Nephron (organoid): Measurements from ENCODE around the gene FBXW4.
A peak's percentile ranks its signal among the peaks of the same experiment; 100 is the strongest.

Experiments used
- H3K27ac Mint-ChIP-seq, 3 experiments: 2 replicates each; pipeline ENCODE4 v1.8.0; 2020; ENCODE audit warnings: mixed read lengths in 3 of 3, mild to moderate bottlenecking in 2 of 3, moderate library complexity in 1 of 3
- H3K27me3 Mint-ChIP-seq: 2 replicates; pipeline ENCODE4 v1.8.0; 2021; ENCODE audit warnings: low read depth, mild to moderate bottlenecking, moderate library complexity, mixed read lengths
- H3K36me3 Mint-ChIP-seq: 2 replicates; pipeline ENCODE4 v1.8.0; 2020; ENCODE audit warnings: low read depth, mixed read lengths
- H3K4me1 Mint-ChIP-seq: 2 replicates; pipeline ENCODE4 v1.8.0; 2020; ENCODE audit warnings: mixed read lengths
- H3K4me3 Mint-ChIP-seq, 3 experiments: 2 replicates each; pipeline ENCODE4 v1.8.0; 2020; ENCODE audit warnings: mild to moderate bottlenecking in 3 of 3, mixed read lengths in 3 of 3, moderate library complexity in 2 of 3
- H3K9me3 Mint-ChIP-seq: 2 replicates; pipeline ENCODE4 v1.8.0; 2020; ENCODE audit warnings: mixed read lengths
- TF ChIP-seq, protein P1 (sequence below), 3 experiments: fragments of 200-600 bp; sonication (generic); IDR thresholded peaks; one replicate each; pipeline ENCODE4 v1.5.0; 2021; ENCODE audit warnings: antibody characterized with exemption in 3 of 3; ENCODE audit not compliant: unreplicated experiment in 3 of 3

Gene FBXW4

DNA sequence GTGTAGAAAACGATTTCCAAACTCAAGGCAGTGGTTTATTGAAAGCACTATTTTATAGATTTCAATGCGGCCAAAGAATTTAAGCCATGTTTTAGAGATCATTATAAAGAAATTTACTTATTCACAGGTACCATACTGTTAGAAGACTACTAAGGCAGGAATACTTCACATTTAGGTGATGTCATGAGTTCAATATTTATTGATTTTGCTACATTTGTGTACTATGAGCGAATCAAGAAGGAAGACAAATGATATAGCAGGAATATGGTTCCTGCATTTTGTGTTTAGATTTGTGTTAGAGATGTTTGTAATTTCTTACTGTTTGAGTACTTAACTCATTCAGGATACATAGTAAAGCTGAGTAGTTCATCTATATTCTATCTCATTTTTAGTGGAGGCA is 1.7 kb upstream of the FBXW4 start:
- Mint-ChIP-seq H3K4me3 (peak overlapping the region; percentile 52 to 74 (median 72)), H3K27ac (peak overlapping the region; percentile 87 to 100 (median 100)), H3K4me1 (peaks cover 16% of the 10 kb centered on the region), H3K27me3 (no peaks in the 10 kb centered on the region), H3K36me3 (no peaks in the 10 kb centered on the region), H3K9me3 (no peaks in the 10 kb centered on the region)
- TF ChIP-seq, protein P1, sequence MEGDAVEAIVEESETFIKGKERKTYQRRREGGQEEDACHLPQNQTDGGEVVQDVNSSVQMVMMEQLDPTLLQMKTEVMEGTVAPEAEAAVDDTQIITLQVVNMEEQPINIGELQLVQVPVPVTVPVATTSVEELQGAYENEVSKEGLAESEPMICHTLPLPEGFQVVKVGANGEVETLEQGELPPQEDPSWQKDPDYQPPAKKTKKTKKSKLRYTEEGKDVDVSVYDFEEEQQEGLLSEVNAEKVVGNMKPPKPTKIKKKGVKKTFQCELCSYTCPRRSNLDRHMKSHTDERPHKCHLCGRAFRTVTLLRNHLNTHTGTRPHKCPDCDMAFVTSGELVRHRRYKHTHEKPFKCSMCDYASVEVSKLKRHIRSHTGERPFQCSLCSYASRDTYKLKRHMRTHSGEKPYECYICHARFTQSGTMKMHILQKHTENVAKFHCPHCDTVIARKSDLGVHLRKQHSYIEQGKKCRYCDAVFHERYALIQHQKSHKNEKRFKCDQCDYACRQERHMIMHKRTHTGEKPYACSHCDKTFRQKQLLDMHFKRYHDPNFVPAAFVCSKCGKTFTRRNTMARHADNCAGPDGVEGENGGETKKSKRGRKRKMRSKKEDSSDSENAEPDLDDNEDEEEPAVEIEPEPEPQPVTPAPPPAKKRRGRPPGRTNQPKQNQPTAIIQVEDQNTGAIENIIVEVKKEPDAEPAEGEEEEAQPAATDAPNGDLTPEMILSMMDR (IDR thresholded peaks at IDR 0.05; ENCODE audit: unreplicated experiment in 3 of 3): no peak

DNA sequence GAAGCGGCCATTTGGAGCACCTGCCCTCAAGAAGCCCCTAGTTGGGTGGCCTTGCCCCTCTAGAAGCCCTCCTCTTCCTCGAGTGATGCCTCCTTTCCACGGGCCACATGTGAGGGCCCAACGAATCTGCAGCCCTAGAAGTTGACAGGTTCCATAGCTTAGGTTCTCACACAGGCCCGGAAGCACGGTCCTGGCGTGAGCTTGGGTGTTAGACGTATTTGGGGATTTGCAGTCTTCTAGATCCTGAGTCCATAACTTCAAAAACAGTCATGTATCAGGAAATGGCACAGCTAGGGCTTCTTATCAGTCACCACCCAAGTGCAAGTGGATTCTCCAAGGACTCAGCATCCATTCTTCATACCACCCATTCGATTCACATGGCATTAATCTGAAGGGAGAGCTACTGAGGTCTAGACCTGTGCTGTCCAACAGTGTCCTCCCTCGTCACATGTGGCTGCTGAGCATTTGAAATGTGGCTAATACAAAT is 477 bp upstream of the FBXW4 start:
- Mint-ChIP-seq H3K36me3 (no peaks in the 10 kb centered on the region), H3K4me3 (peak overlapping the region; percentile 82 to 95 (median 95)), H3K27ac (peak overlapping the region; percentile 99 to 100 (median 100)), H3K4me1 (peaks cover 28% of the 10 kb centered on the region), H3K27me3 (no peaks in the 10 kb centered on the region), H3K9me3 (no peaks in the 10 kb centered on the region)
- TF ChIP-seq, protein P1 (IDR thresholded peaks at IDR 0.05; ENCODE audit: unreplicated experiment in 3 of 3): no peak

DNA sequence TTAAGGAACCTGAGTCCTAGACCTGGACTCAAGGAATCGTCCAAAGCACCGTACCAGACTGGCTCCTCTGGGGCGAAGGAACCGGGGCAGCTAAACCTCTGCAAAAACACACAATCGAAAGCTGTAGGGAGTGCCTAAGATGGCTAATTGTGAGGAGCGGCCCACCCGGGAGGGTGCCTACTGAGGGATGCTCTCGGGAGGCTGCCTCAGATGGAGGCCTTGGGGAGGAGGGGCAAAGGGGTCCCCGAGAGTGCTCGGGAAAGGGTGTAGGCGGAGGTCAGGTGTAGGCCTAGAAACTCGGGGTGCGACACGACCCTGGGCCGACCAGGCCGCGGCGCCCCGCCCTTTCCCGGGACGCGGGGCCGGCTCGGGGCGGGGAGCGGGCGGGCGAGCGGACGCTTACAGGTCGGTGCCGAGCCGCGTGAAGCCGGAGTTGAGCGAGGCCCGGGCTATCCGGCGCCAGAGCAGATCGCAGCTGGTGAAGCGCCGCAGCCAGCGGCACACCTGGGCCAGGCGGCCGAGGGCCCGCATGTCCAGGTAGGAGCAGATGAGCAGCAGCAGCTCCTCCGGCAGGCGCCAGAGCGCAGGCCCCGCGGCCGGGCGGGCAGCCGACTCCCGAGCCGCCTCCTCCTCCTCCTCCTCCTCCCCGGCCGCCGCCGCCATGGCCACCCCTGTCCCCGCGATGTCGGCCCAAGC is 844 bp downstream of the FBXW4 start:
- Mint-ChIP-seq H3K36me3 (peaks cover 4% of the 10 kb centered on the region), H3K27me3 (no peaks in the 10 kb centered on the region), H3K27ac (peak overlapping the region; percentile 100), H3K4me1 (peaks cover 41% of the 10 kb centered on the region), H3K9me3 (no peaks in the 10 kb centered on the region), H3K4me3 (peak overlapping the region; percentile 94 to 99 (median 97))
- TF ChIP-seq, protein P1 (IDR thresholded peaks at IDR 0.05; ENCODE audit: unreplicated experiment in 3 of 3): no peak

DNA sequence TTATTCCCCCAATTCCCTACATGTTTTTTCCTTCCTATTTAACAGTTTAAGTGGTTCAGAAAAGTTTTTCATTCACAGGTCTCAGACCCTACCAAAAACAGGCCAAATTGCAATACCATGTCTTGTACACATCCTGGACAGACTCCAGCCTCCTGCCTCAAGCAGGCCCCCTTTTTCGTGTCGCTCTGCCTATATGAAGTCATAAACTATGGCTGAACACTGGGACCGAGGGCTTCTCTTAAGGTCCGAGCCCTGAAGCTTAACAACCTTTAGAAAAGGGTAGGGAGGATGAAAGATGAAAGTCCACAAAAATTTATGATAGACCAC is 1.4 kb downstream of the FBXW4 start:
- Mint-ChIP-seq H3K27me3 (no peaks in the 10 kb centered on the region), H3K4me3 (peak overlapping the region; percentile 94 to 99 (median 97)), H3K9me3 (no peaks in the 10 kb centered on the region), H3K36me3 (peaks cover 4% of the 10 kb centered on the region), H3K27ac (peak overlapping the region; percentile 100), H3K4me1 (peaks cover 42% of the 10 kb centered on the region)
- TF ChIP-seq, protein P1 (IDR thresholded peaks at IDR 0.05; ENCODE audit: unreplicated experiment in 3 of 3): no peak

DNA sequence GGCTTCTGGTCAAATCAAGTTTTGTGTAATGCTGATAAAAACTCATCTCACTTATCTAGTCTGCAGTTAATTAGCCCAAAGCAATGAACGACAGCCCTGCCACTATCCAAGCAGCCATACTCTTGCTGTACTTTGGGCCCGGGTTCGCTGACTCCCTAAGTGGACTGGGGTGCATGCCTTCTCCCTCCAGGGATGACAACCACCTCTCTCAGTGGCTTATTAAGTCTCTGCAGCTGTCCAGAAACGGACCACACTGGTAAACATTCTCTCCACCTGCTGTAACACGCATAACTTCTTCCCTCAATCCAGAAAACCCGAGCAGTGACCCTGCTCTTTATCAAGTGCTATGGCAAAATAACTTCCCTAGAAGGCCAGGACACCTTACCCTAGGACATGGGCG is 3.9 kb downstream of the FBXW4 start:
- no peaks in the 10 kb centered on the region for H3K27me3 Mint-ChIP-seq
- peak overlapping the region in 2 of 3 experiments; percentile 2 to 55 for H3K4me3 Mint-ChIP-seq
- H3K9me3 Mint-ChIP-seq: no peaks in the 10 kb centered on the region
- TF ChIP-seq, protein P1 (IDR thresholded peaks at IDR 0.05; ENCODE audit: unreplicated experiment in 3 of 3): no peak
- peaks cover 8% of the 10 kb centered on the region for H3K36me3 Mint-ChIP-seq
- peak overlapping the region in 2 of 3 experiments; percentile 48 to 75 for H3K27ac Mint-ChIP-seq
- peaks cover 67% of the 10 kb centered on the region for H3K4me1 Mint-ChIP-seq

DNA sequence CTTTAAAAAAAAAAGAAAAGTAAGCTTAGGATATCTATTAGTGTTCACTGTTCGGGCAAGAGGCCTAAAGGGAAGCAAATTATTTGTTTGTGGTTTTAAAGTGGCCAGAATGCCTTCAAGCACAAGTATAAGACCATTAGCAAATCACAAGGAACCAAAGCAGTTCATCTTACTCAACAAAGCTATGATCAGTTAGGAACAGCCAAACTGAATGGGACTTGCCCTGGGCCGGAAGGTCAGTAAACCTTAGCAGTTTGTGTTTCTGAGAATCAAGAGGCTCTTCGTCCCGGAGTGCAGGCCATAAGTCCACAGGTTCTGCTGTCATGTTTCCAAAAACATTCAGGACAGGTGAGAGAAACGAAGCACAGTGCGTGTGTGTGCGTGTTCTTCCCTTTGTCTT is 4.5 kb downstream of the FBXW4 start:
- Mint-ChIP-seq H3K9me3 (no peaks in the 10 kb centered on the region), H3K4me3 (no peak overlapping the region), H3K36me3 (peaks cover 8% of the 10 kb centered on the region), H3K4me1 (peaks cover 68% of the 10 kb centered on the region), H3K27me3 (no peaks in the 10 kb centered on the region), H3K27ac (peak overlapping the region in 1 of 3 experiments; percentile 18)
- TF ChIP-seq, protein P1 (IDR thresholded peaks at IDR 0.05; ENCODE audit: unreplicated experiment in 3 of 3): no peak
